Body of pancreas (tissue), 4 donors: ENCODE data around the gene AGPAT3. TPM values are rescaled to one million over a fixed set of nuclear protein-coding genes. Genes with fewer than 3 reads are reported as not detected.

Experiments used
- ATAC-seq: fragments of 150-250 bp; one replicate; pipeline ENCODE4 v1.9.1; 2016
- DNase-seq, 4 donors: peaks; one replicate each; pipeline ENCODE4 v3.0.0-alpha.2; 2019
- H3K27ac ChIP-seq, 4 donors: fragments of 200-600 bp; sonication (generic); 1 replicate in 3 of 4; 2 replicates in 1 of 4; pipeline versions ENCODE4 v1.5.1 to v1.6.1; 2016 to 2019; ENCODE audit warnings: mild to moderate bottlenecking in 1 of 4, mixed read lengths in 1 of 4, moderate library complexity in 1 of 4
- H3K27me3 ChIP-seq, 2 donors: fragments of 200-600 bp; sonication (generic); one replicate each; pipeline ENCODE4 v1.6.0; 2016; ENCODE audit warnings: mild to moderate bottlenecking in 1 of 2
- H3K36me3 ChIP-seq, 2 donors: fragments of 200-600 bp; sonication (generic); replicated peaks in 1 of 2; 2 replicates each; pipeline ENCODE4 v1.5.1; 2016; ENCODE audit warnings: low read depth in 2 of 2; ENCODE audit not compliant: insufficient read depth in 1 of 2
- H3K4me1 ChIP-seq: fragments of 200-600 bp; sonication (generic); one replicate; pipeline ENCODE4 v1.6.0; 2016
- H3K4me3 ChIP-seq, 2 donors: fragments of 200-600 bp; sonication (generic); 1 replicate in 1 of 2; 2 replicates in 1 of 2; pipeline ENCODE4 v1.5.1; 2016 to 2019
- H3K9me3 ChIP-seq, 3 donors: fragments of 200-600 bp; sonication (generic); 1 replicate in 2 of 3; 2 replicates in 1 of 3; pipeline ENCODE4 v1.5.1; 2016
- CTCF ChIP-seq, 7 experiments: fragments of 450-650 bp in 4 of 7; fragments of 200-600 bp in 3 of 7; sonication (generic) in 3 of 7; IDR thresholded peaks; one replicate each; pipeline ENCODE4 v1.5.1; 2016 to 2019; ENCODE audit warnings: antibody characterized with exemption in 7 of 7
- POLR2A ChIP-seq, 3 donors: fragments of 450-650 bp; IDR thresholded peaks; one replicate each; pipeline ENCODE4 v1.6.1; 2016; ENCODE audit warnings: antibody characterized with exemption in 3 of 3, mild to moderate bottlenecking in 2 of 3
- WGBS, 2 donors: methylation state at CpG; one replicate each; pipeline ENCODE4 v1.1.5; 2017; 5-methylcytosine and 5-hydroxymethylcytosine counted together
- intact Hi-C: fragments of 100-400 bp; cut with DNase I; formaldehyde crosslinking; loops from one replicate; pipeline ENCODE4 v1.15.1; 2023
- total RNA-seq, 2 donors: library from RNA; depleted of rRNA; stranded (reverse); fragments of >200 nt; gene quantifications; one replicate each; pipeline ENCODE4 v1.1.0, GENCODE V29; 2016

Gene AGPAT3
- total RNA-seq, 2 donors from 2014 or later = 21.8 to 39.2 TPM

DNA sequence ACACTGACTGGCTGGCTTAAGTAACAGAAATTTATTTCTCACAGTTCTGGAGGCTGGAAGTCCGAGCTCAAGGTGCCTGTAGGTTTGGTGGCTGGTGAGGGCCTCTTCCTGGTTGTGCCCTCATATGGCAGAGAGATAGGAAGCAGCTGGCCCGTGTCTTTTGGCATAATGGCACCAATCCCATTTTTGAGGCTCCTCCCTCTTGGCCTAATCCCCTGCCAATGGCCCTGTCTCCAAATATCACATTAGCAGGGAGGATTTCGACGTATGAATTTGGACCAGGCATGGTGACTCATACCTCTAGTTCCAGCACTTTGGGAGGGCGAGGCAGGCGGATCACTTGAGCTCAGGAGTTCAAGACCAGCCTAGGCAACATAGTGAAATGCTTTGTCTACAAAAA lies 37.4 kb downstream of the AGPAT3 start:
- Histone ChIP-seq H3K4me1 (peaks cover 13% of the 10 kb centered on the region), H3K36me3 (peaks cover 0 to 2% of the 10 kb centered on the region in 2 donors), H3K27me3 (no peaks in the 10 kb centered on the region), H3K9me3 (no peaks in the 10 kb centered on the region), H3K27ac (no peak overlapping the region), H3K4me3 (no peak overlapping the region)
- intact Hi-C loops = no loop called here
- DNase-seq (no peak), ATAC-seq (no peak)
- WGBS, 2 donors = 51 to 61% methylated on average over 6 of the region's 6 CpGs
- no peak for TF ChIP-seq CTCF (IDR thresholded peaks at IDR 0.05)
- no peak for TF ChIP-seq POLR2A (IDR thresholded peaks at IDR 0.05)

DNA sequence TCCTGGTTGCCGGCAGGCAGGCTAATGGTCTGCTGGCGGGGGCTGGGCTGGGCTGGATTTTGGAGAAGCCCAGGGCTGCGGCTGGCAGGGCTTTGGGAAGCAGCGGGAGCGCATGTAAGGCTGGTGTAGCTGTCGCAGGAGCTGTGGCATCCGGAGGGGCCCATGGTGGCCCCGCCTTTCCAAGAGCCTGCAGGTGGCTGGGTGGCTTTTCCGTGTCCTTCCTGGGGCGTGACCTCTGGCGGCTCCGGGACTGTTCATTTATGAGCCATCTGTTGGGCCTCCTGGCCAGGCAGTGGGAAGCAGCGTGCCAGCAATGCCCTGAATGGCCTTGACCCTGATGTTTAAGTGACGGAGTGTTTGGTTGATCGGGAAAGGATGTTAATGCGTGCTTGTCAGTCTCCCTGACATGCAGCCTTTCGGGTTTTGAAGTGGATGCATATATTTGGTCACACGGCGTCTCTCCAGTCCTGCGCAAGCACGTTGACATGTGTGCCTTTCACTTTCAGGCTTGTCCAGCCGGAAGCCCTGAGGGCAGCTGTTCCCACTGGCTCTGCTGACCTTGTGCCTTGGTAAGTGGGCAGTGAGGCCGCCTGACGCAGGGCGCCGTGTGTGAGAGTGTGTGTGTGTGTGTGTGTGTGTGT lies 38.5 kb downstream of the AGPAT3 start:
- DNase-seq = peak in 2 of 4 donors; percentile 30 to 33
- Histone ChIP-seq H3K4me3 (no peak overlapping the region), H3K9me3 (no peaks in the 10 kb centered on the region), H3K36me3 (peaks cover 0 to 2% of the 10 kb centered on the region in 2 donors), H3K4me1 (peaks cover 13% of the 10 kb centered on the region), H3K27me3 (no peaks in the 10 kb centered on the region), H3K27ac (peak overlapping the region in 2 of 4 donors; percentile 8 to 31)
- peak; percentile 49 for ATAC-seq
- 61 to 65% methylated on average over 15 to 26 of the region's 26 CpGs for WGBS, 2 donors
- TF ChIP-seq POLR2A (IDR thresholded peaks at IDR 0.05) (no peak), CTCF (IDR thresholded peaks at IDR 0.05) (no peak)
- intact Hi-C loops = no loop called here

DNA sequence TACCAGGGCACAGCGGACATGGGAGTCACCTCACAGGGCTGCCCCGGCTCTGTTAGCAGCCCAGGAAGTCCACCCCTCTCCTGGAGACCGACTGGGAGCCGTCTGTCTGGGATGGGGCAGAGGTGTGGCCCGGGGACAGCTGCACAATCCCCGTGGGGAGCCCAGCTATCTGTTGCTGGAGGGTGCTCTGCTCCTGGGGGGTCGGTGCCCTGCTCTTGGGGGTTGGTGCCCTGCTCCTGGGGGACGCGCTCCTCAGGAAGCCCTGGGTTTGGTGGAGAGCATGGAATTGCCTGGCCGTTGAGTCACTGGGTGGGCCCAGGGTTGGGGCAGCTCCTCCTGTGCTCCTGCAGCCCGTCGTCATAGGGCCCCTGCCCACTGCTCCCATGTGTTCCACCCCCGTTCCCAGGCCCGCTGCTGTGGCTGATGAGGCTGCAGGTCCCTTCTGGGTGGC lies 39.3 kb downstream of the AGPAT3 start:
- Histone ChIP-seq H3K4me1 (peaks cover 13% of the 10 kb centered on the region), H3K36me3 (peaks cover 0 to 2% of the 10 kb centered on the region in 2 donors), H3K9me3 (no peaks in the 10 kb centered on the region), H3K27ac (no peak overlapping the region), H3K4me3 (no peak overlapping the region), H3K27me3 (no peaks in the 10 kb centered on the region)
- DNase-seq = no peak
- intact Hi-C loops = no loop called here
- WGBS, 2 donors = 88% methylated on average over 13 of the region's 14 CpGs; no CpG with 5 or more reads in 1 of the 2 donors
- ATAC-seq = no peak
- no peak for TF ChIP-seq POLR2A (IDR thresholded peaks at IDR 0.05)
- TF ChIP-seq CTCF (IDR thresholded peaks at IDR 0.05) = no peak

GRCh38 chr21:43905726-43906455 lies 40.9 kb downstream of the AGPAT3 start:
- H3K4me1 ChIP-seq = peaks cover 13% of the 10 kb centered on the region
- no peak for DNase-seq
- no peak overlapping the region for H3K27ac ChIP-seq
- peaks cover 0 to 2% of the 10 kb centered on the region in 2 donors for H3K36me3 ChIP-seq
- no peak overlapping the region for H3K4me3 ChIP-seq
- no peak for ATAC-seq
- H3K27me3 ChIP-seq = no peaks in the 10 kb centered on the region
- H3K9me3 ChIP-seq = no peaks in the 10 kb centered on the region
- intact Hi-C loops = no loop called here
- TF ChIP-seq CTCF (IDR thresholded peaks at IDR 0.05) (no peak), POLR2A (IDR thresholded peaks at IDR 0.05) (no peak)
- 91 to 92% methylated on average over 16 of the region's 16 CpGs for WGBS, 2 donors
